HEK293 (cell line): ENCODE results near the gene SANBR.

ENCODE experiments used
- GLI4 ChIP-seq: fragments of 450-650 bp; formaldehyde crosslinking; IDR thresholded peaks from 2 replicates; pipeline ENCODE4 v1.5.1; 2016; ENCODE audit warnings: missing biosample characterization, missing genetic modification characterization
- HIC1 ChIP-seq: fragments of 450-650 bp; formaldehyde crosslinking; IDR thresholded peaks from 2 replicates; pipeline ENCODE4 v1.5.1; 2016; ENCODE audit warnings: missing biosample characterization, missing genetic modification characterization
- INSM2 ChIP-seq: fragments of 450-650 bp; formaldehyde crosslinking; IDR thresholded peaks from 2 replicates; pipeline ENCODE4 v1.5.1; 2016; ENCODE audit warnings: missing biosample characterization, missing genetic modification characterization
- KLF1 ChIP-seq: fragments of 450-650 bp; formaldehyde crosslinking; IDR thresholded peaks from 2 replicates; pipeline ENCODE4 v1.5.1; 2016; ENCODE audit warnings: missing biosample characterization, missing genetic modification characterization
- KLF10 ChIP-seq: fragments of 450-650 bp; IDR thresholded peaks from 2 replicates; pipeline ENCODE4 v1.5.1; 2018; ENCODE audit warnings: missing biosample characterization, mild to moderate bottlenecking, missing genetic modification characterization
- OVOL3 ChIP-seq: fragments of 450-650 bp; formaldehyde crosslinking; IDR thresholded peaks from 2 replicates; pipeline ENCODE4 v1.5.1; 2016; ENCODE audit warnings: missing biosample characterization, missing genetic modification characterization
- PBX3 ChIP-seq: sonication (generic); formaldehyde crosslinking; IDR thresholded peaks from 2 replicates; pipeline ENCODE4 v1.8.1; 2022; ENCODE audit warnings: mild to moderate bottlenecking, moderate library complexity, missing genetic modification reagents
- RBAK ChIP-seq: fragments of 450-650 bp; formaldehyde crosslinking; IDR thresholded peaks from 2 replicates; pipeline ENCODE4 v1.5.1; 2016; ENCODE audit warnings: missing biosample characterization, missing genetic modification characterization
- SCRT1 ChIP-seq: fragments of 450-650 bp; formaldehyde crosslinking; IDR thresholded peaks from 2 replicates; pipeline ENCODE4 v1.5.1; 2016; ENCODE audit warnings: missing biosample characterization, missing genetic modification characterization, borderline replicate concordance
- YY2 ChIP-seq: fragments of 450-650 bp; formaldehyde crosslinking; IDR thresholded peaks from 2 replicates; pipeline ENCODE4 v1.5.1; 2016; ENCODE audit warnings: missing biosample characterization, missing genetic modification characterization
- ZBTB17 ChIP-seq: fragments of 450-650 bp; formaldehyde crosslinking; IDR thresholded peaks from 2 replicates; pipeline ENCODE4 v1.5.1; 2016; ENCODE audit warnings: missing biosample characterization, missing genetic modification characterization
- ZBTB20 ChIP-seq: fragments of 450-650 bp; formaldehyde crosslinking; IDR thresholded peaks from 2 replicates; pipeline ENCODE4 v1.5.1; 2016; ENCODE audit warnings: missing biosample characterization, missing genetic modification characterization
- ZBTB6 ChIP-seq: fragments of 450-650 bp; formaldehyde crosslinking; IDR thresholded peaks from 2 replicates; pipeline ENCODE4 v1.5.1; 2017; ENCODE audit warnings: missing biosample characterization, missing genetic modification characterization
- ZBTB7A ChIP-seq: fragments of 450-650 bp; formaldehyde crosslinking; IDR thresholded peaks from 2 replicates; pipeline ENCODE4 v1.5.1; 2016; ENCODE audit warnings: low read depth, missing biosample characterization, missing genetic modification characterization
- ZFP41 ChIP-seq: fragments of 450-650 bp; formaldehyde crosslinking; IDR thresholded peaks from 2 replicates; pipeline ENCODE4 v1.5.1; 2016; ENCODE audit warnings: missing biosample characterization, missing genetic modification characterization, borderline replicate concordance
- ZNF10 ChIP-seq: fragments of 450-650 bp; formaldehyde crosslinking; IDR thresholded peaks from 2 replicates; pipeline ENCODE4 v1.5.1; 2017; ENCODE audit warnings: missing biosample characterization, missing genetic modification characterization
- ZNF169 ChIP-seq: fragments of 450-650 bp; formaldehyde crosslinking; IDR thresholded peaks from 2 replicates; pipeline ENCODE4 v1.5.1; 2016; ENCODE audit warnings: missing biosample characterization, missing genetic modification characterization
- ZNF184 ChIP-seq: fragments of 450-650 bp; IDR thresholded peaks from 2 replicates; pipeline ENCODE4 v1.5.1; 2018; ENCODE audit warnings: missing biosample characterization, mild to moderate bottlenecking, missing genetic modification characterization
- ZNF2 ChIP-seq: fragments of 450-650 bp; formaldehyde crosslinking; IDR thresholded peaks from 2 replicates; pipeline ENCODE4 v1.5.1; 2016; ENCODE audit warnings: missing biosample characterization, missing genetic modification characterization
- ZNF23 ChIP-seq: fragments of 450-650 bp; formaldehyde crosslinking; IDR thresholded peaks from 2 replicates; pipeline ENCODE4 v1.5.1; 2016; ENCODE audit warnings: missing biosample characterization, missing genetic modification characterization, borderline replicate concordance
- ZNF239 ChIP-seq: fragments of 450-650 bp; formaldehyde crosslinking; IDR thresholded peaks from 2 replicates; pipeline ENCODE4 v1.5.1; 2016; ENCODE audit warnings: missing biosample characterization, missing genetic modification characterization
- ZNF423 ChIP-seq: fragments of 450-650 bp; formaldehyde crosslinking; IDR thresholded peaks from 2 replicates; pipeline ENCODE4 v1.5.1; 2016; ENCODE audit warnings: missing biosample characterization, missing genetic modification characterization
- ZNF514 ChIP-seq: fragments of 450-650 bp; formaldehyde crosslinking; IDR thresholded peaks from 2 replicates; pipeline ENCODE4 v1.5.1; 2016; ENCODE audit warnings: missing biosample characterization, missing genetic modification characterization
- ZNF529 ChIP-seq: fragments of 450-650 bp; formaldehyde crosslinking; IDR thresholded peaks from 2 replicates; pipeline ENCODE4 v1.5.1; 2017; ENCODE audit warnings: missing genetic modification characterization, missing biosample characterization; ENCODE audit not compliant: insufficient replicate concordance
- ZNF561 ChIP-seq: fragments of 450-650 bp; IDR thresholded peaks from 2 replicates; pipeline ENCODE4 v1.5.1; 2018; ENCODE audit warnings: missing biosample characterization, missing genetic modification characterization, borderline replicate concordance
- ZNF621 ChIP-seq: fragments of 450-650 bp; formaldehyde crosslinking; IDR thresholded peaks from 2 replicates; pipeline ENCODE4 v1.5.1; 2017; ENCODE audit warnings: missing biosample characterization, missing genetic modification characterization
- ZNF623 ChIP-seq: fragments of 450-650 bp; formaldehyde crosslinking; IDR thresholded peaks from 2 replicates; pipeline ENCODE4 v1.5.1; 2016; ENCODE audit warnings: missing biosample characterization, missing genetic modification characterization
- ZNF747 ChIP-seq: fragments of 450-650 bp; formaldehyde crosslinking; IDR thresholded peaks from 2 replicates; pipeline ENCODE4 v1.5.1; 2016; ENCODE audit warnings: missing biosample characterization, missing genetic modification characterization
- ZNF837 ChIP-seq: fragments of 450-650 bp; formaldehyde crosslinking; IDR thresholded peaks from 2 replicates; pipeline ENCODE4 v1.5.1; 2016; ENCODE audit warnings: missing biosample characterization, missing genetic modification characterization
- ZSCAN18 ChIP-seq: fragments of 450-650 bp; formaldehyde crosslinking; IDR thresholded peaks from 2 replicates; pipeline ENCODE4 v1.5.1; 2016; ENCODE audit warnings: missing biosample characterization, missing genetic modification characterization
- ZSCAN5A ChIP-seq: fragments of 450-650 bp; formaldehyde crosslinking; IDR thresholded peaks from 2 replicates; pipeline ENCODE4 v1.5.1; 2016; ENCODE audit warnings: missing biosample characterization, missing genetic modification characterization

The SANBR gene

GRCh38 chr2:61017003-61017555, 48.6 kb upstream of the SANBR start (continued):
- TF ChIP-seq ZNF423 (tag by site-specific recombination) (peak; percentile 78), ZBTB20 (tag by site-specific recombination) (no peak), INSM2 (tag by site-specific recombination) (peak; percentile 67), PBX3 (CRISPR knock-in tag) (no peak), ZNF514 (tag by site-specific recombination) (no peak), ZNF169 (no peak), GLI4 (tag by site-specific recombination) (peak; percentile 87; the same call in 1 of the 2 replicates), ZBTB17 (no peak), RBAK (no peak), ZNF837 (tag by site-specific recombination) (no peak), HIC1 (no peak), ZNF747 (no peak), YY2 (tag by site-specific recombination) (no peak), ZNF10 (tag by site-specific recombination) (peak; percentile 86), ZNF623 (tag by site-specific recombination) (peak; percentile 16; the same call in 1 of the 2 replicates), ZBTB7A (tag by site-specific recombination) (no peak), ZNF2 (tag by site-specific recombination) (peak; percentile 92), ZSCAN18 (tag by site-specific recombination) (peak; percentile 73; the same call in 1 of the 2 replicates), ZBTB6 (peak; percentile 94), ZFP41 (tag by site-specific recombination) (no peak), ZNF529 (no peak), ZSCAN5A (peak; percentile 88; the same call in 1 of the 2 replicates), ZNF621 (tag by site-specific recombination) (no peak), ZNF184 (tag by site-specific recombination) (0 out of 2 replicates have a peak, but pooled peaks have one; percentile 18), ZNF561 (tag by site-specific recombination) (peak; percentile 67), KLF1 (peak; percentile 17; the same call in 1 of the 2 replicates), OVOL3 (no peak), KLF10 (tag by site-specific recombination) (0 out of 2 replicates have a peak, but pooled peaks have one; percentile 21), ZNF239 (tag by site-specific recombination) (no peak), SCRT1 (no peak), ZNF23 (tag by site-specific recombination) (no peak)
